GM21619 (cell line): ENCODE measurements around the gene KLF15.

Source experiments
- ATAC-seq: cut with Tn5 transposase; IDR thresholded peaks from one replicate; pipeline ENCODE4 v1.9.1; 2021; ENCODE audit not compliant: unreplicated experiment

KLF15 gene

DNA sequence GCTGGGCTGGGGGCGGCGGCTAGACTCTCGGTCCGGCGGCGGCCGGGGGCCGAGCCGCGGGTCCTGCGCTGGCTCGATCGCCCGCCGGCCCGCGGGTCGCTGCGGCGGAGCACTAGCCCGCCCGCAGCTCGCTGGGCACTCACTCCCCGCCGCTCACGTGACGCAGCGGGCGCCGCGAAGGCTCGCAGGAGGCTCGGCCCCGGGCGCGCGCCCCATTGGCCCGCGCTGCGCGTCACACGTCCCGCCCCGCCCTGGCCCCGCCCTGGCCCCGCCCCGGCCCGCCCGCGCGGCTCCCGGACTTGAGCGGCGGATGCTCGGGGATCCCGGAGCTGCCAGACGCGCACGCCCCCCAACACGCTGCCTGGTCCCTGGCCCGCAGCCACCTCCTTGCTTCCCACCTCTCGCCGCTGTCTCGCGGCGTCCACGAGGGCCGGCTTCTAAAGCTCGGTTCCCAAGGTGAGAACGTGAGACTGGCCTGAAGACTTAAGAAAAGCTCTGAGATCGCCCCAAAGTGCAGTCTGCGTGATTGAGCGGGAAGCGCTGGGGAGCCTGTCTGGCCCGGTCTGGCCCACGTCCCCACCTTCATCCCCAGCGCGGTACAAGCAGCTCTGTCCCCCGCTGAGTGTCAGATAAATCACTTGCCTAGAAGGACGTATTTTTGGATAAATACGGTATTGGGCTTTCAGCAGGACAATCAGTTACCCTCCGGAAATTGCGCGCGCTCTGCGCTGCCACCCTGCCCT is at the start of gene KLF15:
Gene KLF15 (minus strand): TSS at position 114 of the 743 bp plus-strand sequence. CDS start 4,486 bp downstream, outside the sequence.
- peak; percentile 80 for ATAC-seq

GRCh38 chr3:126406389-126407296 is 49.4 kb upstream of the KLF15 start:
- no peak for ATAC-seq

DNA sequence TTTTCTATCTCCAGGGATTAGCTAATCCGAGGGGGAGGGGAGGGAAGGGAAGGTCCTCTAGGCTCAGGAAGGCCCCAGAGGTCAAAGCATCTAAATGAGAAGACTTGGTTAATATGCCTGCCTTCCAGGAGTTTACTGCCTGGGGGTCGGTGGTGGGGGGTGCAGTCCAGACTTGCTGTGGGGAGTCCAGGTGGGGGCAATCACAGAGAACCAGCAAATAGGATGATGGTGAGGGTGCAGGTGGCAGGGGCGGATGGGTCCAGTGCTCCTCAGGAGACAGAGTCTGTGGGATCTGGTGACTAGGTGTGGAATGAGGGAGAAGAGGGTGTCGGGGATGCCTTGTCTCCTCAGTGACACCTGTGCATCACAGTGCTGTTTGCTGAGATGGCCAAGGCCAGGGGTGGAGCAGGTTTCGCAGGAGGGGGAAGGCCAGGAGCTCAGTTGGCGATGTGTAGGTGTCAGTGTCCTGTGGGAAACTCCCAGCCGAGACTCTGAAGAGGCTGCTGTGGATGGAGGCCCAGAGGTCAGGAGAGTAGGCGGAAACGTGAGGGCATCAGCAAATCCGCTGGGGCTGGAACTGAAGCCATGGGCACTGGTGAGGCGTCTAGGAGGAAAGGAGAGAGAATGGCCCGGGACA is 45.6 kb upstream of the KLF15 start:
- ATAC-seq, result no peak

GRCh38 chr3:126402178-126402577 is 45.0 kb upstream of the KLF15 start:
- no peak for ATAC-seq

DNA sequence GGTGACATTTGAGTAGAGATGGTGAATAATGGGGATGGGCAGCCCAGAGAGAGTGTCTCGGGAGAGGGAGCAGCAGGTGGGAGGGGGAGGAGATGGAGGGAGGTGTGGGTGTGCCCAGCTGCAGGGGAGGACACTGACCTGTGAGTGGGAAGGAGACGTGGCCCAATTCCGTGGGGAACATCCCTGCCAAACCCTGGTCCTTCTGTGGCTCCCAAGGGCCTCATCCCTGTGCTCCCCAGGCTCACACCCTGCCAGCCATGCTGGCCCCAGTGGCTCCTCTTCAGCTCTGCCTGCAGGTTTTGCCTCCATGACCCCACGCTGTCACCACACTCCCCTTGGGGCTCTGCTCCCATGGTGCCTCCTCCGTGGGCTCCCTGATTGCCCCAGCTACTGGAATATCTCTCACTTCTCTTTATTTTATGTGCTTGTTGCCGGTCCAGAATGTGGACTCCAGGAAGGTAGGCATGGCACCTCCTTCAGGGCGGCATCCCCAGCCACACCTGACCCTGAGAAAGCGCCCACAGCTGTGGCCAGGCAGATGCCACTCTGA is 44.5 kb upstream of the KLF15 start:
- no peak for ATAC-seq

DNA sequence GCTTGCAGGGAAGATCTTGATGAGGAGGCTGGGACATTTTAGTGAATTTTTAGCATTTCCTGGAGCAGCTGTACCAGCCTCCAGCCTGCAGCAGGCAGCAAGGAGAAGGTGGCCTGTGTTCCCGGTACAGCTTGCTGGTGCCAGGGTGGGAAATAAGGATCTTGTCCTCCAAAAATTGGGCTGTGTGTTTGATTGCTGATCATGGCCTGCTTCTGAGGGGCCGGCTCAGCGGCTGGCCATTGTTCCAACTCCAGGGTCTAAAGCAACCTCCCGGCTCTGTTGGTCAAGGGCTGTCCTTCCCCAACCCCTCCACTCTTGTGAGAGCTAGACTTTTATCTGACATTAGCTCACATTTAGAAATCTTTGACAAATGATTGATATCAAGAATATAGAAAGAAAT is 42.5 kb upstream of the KLF15 start:
- no peak for ATAC-seq

- ATAC-seq, result peak; percentile 38
Measured at GRCh38 chr3:126399351-126399735, 42.1 kb upstream of the KLF15 start.

DNA sequence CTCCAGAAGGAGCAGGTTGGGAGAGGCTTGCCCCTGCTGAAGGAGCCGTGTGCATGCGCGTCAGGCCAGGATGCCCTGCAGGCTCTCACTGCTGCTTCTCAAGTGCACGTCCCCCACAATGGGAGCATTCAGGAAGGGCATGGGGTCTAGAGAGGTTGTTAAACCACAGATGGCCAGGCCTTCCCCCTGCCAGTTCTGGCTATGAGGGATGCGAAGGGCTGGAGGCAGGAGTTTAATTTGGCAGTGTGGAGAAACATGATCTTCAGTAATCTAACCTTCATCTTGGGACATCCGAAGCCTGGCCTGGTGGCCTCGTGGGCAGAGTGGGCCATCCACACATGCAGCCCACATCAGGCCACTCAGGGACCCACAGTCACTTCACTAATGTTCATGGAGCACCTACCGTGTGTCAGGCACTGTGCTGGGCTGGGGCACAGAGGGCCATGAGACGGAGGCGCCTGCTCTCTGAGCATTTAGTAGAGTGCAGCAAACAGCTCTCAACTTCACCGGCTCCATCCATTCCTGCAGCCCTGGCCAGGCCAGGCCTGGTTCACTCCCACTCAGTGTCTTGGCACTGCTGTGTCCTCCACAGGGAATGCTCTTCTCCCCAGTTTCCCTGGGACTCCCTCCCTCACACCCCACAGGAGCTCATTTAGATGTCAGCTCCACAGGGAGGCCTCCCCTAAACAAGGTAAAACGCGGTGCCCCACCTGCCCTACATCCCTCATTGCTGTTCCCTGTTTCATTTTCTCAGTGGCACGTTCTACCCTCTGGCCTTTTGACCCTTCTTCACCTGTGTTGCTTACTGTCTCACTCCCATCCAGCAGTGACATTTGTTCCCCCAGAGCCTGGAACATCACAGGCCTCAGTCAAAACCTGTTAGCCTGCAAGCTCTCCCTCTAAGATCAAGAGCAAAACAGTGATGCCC is 41.5 kb upstream of the KLF15 start:
- ATAC-seq, result no peak

GRCh38 chr3:126397610-126398422 is 40.6 kb upstream of the KLF15 start:
- no peak for ATAC-seq

DNA sequence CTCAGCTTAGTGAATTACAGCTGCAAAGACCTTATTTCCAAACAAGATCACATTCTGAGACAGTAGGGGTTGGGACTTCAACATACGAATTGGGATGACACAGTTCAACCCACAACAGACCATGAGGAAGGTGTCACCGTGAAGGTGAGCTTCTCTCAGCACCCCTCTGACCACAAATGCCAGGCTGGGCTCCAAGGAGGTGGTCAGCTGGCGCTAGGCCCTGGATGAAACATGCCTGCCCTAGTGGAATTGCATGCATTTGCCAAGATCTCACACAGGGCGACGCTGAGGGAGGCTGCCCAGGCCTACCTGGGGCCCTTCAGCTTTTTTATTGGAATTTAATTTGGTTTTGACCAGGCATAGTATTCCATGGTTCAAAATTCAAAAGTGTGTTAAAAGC is 39.3 kb upstream of the KLF15 start:
- ATAC-seq, result no peak

DNA sequence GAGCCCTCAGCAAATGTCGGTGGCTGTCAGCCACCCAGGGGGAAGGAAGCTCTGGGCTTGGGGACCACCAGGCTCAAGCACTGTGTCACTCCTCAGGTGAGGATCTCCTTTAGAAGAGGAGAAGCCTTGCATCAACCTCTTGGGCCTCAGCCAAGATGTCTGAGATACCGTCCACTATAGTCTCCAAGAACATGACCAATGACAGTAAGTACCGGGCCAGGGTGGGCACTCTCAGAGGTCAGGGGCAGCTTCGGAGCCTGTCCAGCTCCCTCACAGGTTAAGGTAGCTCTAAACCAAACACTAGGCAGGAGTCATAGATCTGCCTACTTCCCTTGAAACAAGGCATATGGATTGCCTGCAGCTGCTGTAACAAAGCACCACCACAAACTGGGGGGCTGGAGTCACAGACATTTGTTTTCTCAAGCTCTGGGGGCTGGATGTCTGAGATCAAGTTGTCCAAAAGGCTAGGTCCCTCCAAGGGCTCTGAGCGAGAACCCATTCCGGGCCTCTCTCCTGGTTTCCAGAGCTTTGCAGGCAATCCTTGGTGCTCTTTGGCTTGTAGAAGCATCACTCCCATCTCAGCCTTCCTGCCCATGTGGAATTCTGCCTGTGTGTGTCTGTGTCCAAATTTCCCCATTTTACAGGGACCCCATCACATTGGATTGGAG is 38.8 kb upstream of the KLF15 start:
- ATAC-seq, result no peak

DNA sequence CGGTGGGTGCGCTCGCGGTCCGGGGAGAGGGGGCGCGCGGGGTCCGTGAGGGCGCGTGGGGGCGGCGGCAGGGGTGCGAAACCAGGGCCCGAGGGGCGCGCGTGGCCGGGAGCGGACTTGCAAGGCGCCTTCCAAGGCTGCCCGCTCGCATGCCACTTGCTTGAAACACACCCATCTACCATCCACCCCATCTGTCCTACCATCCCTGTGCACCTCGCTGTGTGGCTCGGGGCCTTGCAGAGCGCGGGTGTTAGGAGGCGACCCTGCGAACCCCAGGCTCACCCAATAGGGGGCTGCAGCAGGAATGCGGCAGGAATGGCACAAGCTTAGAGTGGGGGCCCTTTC is 37.7 kb upstream of the KLF15 start:
- no peak for ATAC-seq

DNA sequence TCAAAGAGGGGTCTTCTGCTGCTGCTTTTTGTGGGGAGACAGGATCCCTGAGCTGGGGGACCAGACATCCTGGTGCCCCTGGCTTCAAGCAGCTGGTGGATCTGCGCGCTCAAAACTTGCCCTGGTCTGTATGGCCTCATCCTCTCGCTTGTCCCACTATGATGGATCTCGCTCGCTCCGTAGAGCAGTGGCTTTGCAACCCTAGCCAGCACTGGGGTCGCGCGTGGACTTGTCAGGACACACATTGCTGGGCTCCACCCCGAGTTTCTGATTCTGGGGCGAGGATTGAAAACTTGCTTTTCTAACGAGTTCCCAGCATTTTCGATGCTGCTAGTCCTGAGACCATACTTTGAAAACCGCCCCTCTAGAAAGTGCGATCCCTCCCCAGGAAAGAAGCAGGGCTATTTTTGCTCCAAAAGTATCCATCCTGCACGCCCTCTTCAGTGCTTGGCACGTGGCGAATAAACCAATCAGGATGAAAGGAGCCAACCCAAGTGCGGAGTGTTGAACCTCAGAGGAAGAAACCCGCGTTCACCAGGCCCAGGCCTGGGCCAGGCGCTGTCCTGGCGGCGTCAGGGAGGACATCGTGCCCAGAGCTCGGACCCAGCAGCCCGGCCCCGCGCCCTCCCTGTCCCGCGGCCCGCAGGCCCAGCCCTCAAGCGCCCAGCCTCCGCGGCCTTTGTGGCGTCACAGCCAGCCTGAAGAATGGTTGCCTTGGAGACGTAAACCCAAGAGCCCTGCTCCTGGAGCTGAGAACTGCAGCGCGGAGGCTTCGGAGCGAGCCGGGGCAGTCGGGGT is 37.2 kb upstream of the KLF15 start, which contains the start of gene CFAP100:
Gene CFAP100 (plus strand): TSS at position 731 of the 798 bp plus-strand sequence. CDS start 1,092 bp downstream, outside the sequence.
- ATAC-seq, result no peak

DNA sequence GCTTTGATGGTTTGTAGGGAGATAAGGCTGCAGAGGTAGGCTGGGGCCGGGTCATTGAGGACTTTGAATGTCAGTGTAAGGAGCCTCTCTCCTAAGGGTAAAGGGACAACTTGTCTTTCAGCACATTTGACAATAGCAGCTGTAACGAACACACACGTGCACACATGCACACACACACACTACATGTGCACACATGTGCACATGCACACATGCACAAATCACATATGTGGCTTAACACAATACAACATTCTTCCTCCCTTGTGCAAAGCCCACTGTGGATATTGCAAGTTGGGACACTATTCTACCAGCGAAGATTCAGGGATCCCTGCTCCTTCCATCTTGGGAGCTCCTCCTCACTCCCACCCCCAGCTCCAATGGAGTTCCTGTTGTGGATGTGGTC is 36.4 kb upstream of the KLF15 start:
- no peak for ATAC-seq

DNA sequence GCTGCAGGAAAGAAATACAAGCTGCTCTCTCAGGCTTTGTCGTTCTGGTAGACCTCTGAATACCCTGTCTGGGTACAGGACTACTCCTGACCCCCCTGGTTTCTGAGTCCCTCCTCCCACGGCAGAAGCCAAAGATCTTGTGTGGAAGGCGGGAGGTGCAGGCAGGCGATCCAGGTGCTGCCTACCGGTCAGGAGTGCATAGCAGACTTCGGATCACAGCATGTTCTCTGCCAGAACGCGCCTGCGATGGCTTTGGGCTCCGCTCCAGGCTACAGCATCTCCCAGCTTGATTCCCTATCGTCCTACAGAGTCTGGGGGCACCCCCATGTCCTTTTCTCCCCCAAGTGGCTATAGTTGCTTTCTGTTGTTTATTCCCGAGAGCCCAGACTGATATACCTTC is 35.0 kb upstream of the KLF15 start:
- ATAC-seq, result no peak

GRCh38 chr3:126391631-126392030 is 34.4 kb upstream of the KLF15 start:
- ATAC-seq, result no peak

- ATAC-seq, result no peak
Measured at GRCh38 chr3:126390751-126391150, 33.5 kb upstream of the KLF15 start.

DNA sequence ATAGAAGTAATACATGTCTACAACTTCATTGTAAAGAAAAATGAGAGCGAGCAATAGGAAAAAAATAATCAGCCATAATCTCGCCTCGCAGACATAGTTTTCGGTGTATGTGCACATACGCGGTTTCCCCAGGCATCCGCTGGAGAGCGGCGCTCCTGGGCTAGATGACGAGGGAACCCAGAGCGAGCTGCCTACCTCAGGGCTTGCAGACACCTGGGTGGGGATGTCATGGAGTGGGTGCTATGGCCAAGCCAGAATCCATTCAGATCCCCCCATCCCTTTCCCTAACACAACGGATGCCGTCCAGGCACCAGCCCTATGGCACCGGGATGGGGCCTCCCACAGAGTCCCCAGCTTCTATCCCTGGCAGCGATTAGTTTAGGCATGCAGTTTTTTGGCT is 33.0 kb upstream of the KLF15 start:
- ATAC-seq, result no peak
